Hematopoietic multipotent progenitor cell treated with erythropoietin and hydrocortisone succinate and interleukin-3 and kit ligand, for 8 days (in vitro differentiated cells): ENCODE measurements around the gene MINDY4B.

Experiments
- DNase-seq: peaks from one replicate; pipeline ENCODE4 v3.0.0-alpha.2; 2015

MINDY4B gene

GRCh38 chr3:150843241-150843640 is 62.0 kb downstream of the MINDY4B start:
- DNase-seq = no peak

DNA sequence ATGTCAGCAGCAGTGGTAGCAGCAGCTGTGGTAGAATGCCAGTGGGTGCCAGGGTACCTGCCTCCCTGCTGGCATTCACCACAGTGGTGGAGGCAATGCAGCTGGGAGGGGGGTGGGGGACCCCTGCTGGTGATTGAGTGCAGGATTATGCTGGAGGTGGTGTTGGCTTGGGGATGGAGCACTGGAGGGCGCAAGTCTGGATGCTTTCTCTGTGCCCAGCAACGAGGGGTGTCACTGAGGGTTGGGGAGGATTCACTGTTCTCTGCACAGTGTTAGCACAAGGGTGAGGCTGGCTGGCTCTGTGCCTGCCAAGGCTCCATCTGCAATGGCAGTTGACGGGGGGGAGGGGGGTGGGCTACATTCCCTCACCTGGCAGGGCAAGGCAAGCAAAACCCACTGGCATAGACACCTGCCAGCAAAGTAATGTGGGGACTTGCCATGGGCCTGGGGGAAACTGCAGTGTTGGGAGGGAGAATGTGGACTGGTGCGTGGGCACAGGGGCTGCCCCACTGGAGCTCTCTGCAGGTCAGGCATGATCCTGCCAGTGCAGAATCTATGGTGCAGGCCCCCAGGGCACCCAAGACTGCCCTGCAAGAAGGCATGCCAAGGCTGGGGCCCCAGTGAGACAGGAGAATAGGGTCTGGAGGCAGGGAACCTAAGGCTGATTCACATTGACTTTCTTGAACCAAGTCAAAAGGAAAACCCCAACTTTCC is 64.3 kb downstream of the MINDY4B start:
- no peak for DNase-seq

DNA sequence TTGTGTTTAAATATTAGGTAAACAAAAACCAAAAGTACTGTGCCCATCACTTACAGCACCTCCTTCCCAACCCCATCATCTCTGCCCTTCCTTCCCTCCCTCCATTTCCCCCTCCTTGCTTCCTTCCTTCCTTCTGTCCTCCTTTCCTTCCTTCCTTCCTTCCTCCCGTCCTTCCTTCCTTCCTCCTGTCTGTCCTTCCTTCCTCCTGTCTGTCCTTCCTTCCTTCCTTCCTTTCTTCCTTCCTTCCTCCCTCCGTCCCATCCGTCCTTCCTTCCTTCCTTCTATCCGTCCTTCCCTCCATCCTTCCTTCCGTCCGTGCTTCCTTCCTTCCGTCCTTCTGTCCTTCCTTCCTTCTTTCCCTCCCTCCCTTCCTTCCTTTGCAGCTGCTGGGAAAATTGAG is 74.5 kb downstream of the MINDY4B start:
- DNase-seq = no peak

GRCh38 chr3:150830094-150830681 is 75.1 kb downstream of the MINDY4B start:
- DNase-seq = peak; percentile 50

GRCh38 chr3:150829408-150829807 is 75.8 kb downstream of the MINDY4B start:
- DNase-seq = no peak

DNA sequence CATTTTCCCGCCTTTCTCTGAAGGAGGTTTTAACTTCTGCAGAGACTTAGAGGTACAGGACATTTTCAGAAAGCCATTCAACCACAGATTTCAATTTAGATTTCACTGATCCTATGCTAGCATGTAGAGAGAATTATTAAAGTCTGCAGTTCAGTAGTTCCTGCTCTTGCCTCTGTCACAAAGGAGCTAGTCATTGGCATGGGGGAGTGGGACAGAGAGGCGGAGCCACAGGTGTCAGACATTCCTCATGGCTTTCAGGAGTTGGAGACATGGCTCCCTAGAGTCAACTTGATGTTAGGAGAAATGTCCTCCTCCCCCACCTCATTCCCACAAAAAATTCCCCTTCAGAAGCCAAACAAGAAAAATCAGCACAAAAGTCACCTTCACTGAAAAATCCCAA is 76.2 kb downstream of the MINDY4B start:
- DNase-seq = no peak

DNA sequence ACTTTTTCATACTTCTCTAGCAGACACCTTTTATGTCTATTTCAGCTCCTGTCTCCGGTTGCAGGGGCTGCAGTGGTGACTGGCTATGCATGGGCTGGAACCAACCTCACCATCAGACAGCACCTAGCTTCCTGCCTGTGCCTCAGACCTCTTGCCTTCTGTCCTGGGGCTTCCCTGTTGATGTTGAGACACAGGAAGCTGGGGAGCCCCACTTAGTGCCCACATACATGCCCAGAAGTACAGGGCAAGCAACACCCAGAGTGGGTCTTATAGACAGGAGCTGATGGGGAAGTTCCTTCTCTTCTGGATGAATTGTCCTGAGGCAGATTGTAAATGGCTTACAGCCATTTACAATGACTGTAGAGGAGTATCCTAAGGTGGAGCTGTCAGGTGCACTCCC is 77.0 kb downstream of the MINDY4B start:
- DNase-seq = no peak

DNA sequence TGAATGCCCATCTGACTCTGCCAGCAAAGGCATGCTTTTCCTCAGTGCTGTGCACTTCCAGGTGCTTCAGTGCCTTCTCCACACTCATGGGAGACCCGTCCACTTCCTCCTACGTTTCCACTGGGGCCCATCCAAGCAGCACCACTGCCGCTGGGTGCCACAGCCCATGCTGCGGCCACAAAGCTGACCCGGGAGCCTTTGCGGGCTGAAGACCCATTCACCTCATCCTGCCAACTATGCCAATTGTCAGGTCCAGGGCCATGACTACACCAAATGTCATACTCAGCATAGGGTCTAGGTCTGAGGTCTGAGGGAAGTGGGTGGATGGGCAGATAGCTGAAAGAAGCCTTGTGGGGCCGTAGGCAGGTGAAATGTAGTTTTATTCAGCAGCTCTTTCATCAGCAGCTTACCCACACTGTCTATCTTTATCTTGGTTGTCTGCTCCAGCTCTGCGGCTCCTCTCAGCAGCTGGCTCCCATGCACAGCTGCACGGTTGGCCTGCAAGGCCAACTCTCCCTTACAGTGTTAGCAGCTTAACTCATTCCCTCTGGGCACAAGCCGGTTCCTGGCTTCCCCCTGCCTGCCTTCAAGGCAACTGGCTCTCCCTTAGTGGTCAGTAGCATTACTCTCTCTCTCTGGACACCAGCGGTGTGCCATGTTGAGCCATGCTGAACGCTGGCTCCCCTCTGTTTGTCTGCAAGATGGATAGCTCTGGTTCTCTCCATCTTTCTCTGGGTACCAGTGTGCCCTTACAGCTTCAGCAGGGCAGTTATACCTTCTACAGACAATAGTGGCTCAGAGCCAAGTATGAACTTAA is 78.6 kb downstream of the MINDY4B start:
- DNase-seq = no peak

- DNase-seq = no peak
Measured at GRCh38 chr3:150825916-150826377, 79.3 kb downstream of the MINDY4B start.

GRCh38 chr3:150825192-150825915 is 79.9 kb downstream of the MINDY4B start:
- DNase-seq = no peak

- no peak for DNase-seq
Measured at GRCh38 chr3:150823277-150823676, 82.0 kb downstream of the MINDY4B start.

- no peak for DNase-seq
Measured at GRCh38 chr3:150822636-150823035, 82.6 kb downstream of the MINDY4B start.
